GM20431 (cell line): ENCODE measurements around the gene KIAA2012.

ENCODE experiments used
- in situ Hi-C: fragments of 300-500 bp; cut with MseI, MboI; formaldehyde crosslinking; loops from one replicate; pipeline ENCODE4 v1.15.0; 2020; ENCODE audit warnings: low sequenced_read_pairs; ENCODE audit not compliant: unreplicated experiment

KIAA2012 gene

DNA sequence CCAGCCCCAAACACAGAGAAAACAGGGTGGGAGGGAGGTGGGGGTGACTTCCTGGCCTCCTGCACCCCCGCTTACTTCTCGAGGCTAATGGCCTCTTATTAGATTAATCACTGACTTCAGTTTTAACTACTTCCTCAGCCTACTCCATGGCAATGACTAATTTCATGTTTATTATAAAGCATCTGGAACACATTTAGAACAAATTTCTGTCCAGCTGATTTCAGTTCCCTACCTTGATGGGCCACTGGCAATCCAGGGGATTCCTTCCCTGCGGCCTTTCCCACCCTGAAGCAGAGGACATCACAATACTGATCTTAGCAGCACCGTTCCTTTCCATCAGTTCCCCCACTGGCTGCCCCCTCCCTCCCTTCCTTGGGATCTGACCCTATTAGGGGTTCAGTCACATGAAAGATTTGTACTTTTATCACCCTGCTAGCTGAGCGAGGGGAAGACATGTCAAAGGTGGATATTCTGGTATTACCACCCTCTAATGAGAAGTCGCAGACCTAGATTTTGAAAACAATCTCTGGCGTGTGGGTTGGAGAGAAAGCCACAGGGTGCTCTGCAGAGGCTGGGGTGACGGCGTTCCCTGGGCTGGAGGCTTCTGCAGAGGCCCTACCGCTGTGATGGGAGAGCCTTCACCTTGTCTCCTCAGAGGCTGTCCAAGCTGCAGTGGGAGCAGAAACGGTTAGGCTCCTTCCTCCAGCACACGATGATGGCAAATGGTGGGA, 67.6 kb downstream of the KIAA2012 start:
- in situ Hi-C loops: no loop called here

- in situ Hi-C loops: no loop called here
Observed at GRCh38 chr2:202141329-202141947, 68.4 kb downstream of the KIAA2012 start.

- in situ Hi-C loops: no loop called here
Observed at GRCh38 chr2:202142540-202142939, 69.5 kb downstream of the KIAA2012 start.

DNA sequence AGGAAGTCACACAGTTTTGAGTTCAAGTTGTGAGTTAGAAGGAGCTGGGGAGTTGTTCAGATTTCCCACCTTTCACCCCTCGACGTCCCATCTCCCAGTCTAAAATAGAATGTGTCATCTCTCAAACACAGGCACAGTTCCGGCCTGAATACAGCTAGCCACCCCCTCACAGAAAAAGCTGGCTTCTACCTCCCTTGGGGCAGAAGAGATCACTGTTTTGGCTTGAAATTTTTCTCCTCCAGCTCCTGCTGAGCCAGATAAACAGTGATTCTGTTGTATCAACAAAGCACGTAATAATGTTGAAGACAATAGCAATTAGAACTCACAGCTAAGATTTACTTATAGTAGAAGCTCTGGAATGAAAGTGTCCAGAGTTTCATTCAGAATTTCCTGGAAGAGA, 74.7 kb downstream of the KIAA2012 start:
- in situ Hi-C loops: no loop called here

GRCh38 chr2:202148515-202149154, 75.6 kb downstream of the KIAA2012 start:
- in situ Hi-C loops: no loop called here

GRCh38 chr2:202149155-202149762, 76.2 kb downstream of the KIAA2012 start:
- in situ Hi-C loops: no loop called here

DNA sequence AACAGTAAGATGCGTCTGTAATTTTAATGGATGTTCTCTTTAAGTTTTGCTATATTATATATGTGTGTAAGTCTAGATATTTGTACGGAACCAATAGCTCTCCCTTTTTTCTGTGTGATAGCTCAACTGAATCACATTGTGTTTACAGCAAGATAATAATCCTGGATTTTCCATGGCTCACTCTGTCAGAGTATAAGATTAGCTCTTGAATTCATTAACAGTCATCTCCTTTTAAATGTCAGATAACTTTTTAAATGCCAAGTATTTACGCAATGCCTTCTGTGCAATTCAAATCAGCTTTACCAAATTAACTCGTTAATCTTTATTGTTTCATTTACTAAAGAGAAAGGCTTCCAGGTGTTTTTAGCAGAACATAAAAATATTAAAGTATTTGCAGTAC, 76.9 kb downstream of the KIAA2012 start:
- in situ Hi-C loops: no loop called here

GRCh38 chr2:202152104-202152715, 79.2 kb downstream of the KIAA2012 start:
- in situ Hi-C loops: no loop called here

- in situ Hi-C loops: no loop called here
Observed at GRCh38 chr2:202154613-202155012, 81.6 kb downstream of the KIAA2012 start.

DNA sequence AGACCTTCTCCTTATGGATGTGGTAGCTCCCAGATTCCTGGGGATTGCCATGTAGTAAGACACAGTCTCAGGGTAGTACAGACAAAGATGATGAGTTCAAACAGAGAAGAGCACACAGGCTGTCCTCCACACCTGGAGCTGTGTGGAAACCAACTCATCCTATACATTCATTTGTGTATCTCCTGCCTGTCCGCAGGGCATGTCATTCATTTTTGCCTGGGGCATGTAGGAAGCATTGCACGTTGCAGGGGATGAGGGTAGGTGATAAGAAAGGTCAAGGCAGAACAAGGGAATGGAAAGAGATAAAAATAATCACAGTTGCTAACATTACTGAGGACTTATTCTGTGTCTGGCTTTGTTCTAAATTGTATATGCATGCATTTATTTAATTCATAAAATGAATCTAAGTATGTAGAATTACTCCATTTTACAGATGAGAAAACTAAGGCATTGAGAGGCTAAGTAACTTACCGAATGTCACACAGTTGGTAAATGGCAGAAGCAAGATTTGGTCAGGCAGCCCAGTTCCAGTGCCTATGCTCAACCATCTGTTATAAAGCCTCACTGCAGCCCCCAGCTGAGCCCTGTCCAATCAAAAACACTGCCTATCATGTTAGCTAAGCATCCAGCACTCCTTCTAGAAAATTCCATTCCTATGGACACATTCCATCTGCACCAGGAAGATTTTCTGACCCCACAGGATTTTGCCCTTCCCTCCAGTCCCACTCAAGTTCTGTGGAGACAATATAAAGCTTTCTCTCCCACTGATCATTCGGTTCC, 84.3 kb downstream of the KIAA2012 start:
- in situ Hi-C loops: no loop called here

DNA sequence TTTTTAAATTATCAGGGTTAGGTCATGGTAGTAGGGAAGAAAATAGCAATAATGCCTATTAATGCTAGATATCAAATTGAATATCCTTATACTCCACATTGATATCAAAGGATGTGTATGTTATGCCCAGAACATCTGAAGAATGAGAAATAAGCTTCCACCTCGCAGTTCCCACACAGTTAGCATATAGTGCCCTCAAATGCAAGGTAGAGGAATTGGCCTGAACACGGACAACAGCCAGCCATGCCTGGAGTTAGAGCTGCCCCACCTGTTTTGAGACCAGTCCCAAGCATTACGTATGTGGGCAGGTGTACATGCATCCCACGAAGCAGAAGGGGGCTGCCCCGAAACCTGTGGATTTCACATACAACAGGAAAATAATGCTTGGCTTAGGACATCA, 85.7 kb downstream of the KIAA2012 start:
- in situ Hi-C loops: no loop called here

DNA sequence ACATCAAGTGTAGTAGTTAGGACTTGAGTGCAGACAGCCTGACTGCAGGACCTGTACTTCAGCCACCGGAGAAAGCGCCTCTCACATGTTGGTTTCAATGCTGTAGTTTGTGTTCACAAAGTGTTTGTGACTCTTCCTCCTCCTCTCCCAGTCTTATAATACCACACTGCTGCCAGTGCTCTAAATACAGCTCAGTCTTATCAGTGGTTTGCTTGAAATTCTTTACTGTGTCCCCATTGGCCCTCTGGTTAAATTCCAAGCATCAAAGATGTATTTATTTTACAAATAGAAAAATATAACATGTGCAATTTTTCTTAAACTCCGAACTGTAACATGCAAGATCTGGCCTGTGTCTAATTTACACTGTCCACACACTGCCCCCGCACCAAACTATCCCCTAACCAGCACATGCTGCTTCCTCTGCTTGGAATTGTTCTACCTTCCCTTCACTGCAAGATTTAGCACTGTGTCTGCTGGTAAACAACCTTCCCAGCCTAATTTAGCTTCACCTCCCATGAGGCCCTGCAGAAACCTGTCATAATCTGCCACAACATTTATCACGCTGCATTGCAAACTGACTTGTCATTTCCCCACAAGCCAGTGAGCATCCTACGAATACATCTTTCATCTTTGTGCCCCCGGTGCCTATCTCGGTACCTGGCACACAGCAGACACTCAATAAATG, 88.2 kb downstream of the KIAA2012 start:
- in situ Hi-C loops: no loop called here

DNA sequence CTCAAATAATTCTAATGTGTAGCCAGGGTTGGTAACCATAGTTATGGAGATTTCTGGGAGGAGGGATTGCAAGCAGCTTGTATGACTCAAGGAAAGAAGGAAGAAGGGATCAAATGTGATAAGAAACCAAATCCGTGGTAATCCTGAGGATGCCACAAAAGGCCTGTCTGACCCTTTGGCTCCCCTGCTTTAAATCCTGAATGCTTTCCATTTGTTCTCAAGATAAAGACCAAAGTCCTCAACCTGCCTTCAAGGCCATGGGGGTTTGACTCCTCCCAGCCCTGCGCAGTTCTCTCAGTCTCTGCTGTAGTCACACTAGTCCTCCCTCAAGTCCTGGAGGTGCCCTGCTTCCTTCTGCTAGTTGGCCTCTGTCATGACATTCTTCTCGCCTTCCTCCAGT, 91.4 kb downstream of the KIAA2012 start:
- in situ Hi-C loops: no loop called here

GRCh38 chr2:202165208-202165607, 92.2 kb downstream of the KIAA2012 start:
- in situ Hi-C loops: no loop called here

GRCh38 chr2:202165945-202166344, 92.9 kb downstream of the KIAA2012 start:
- in situ Hi-C loops: no loop called here

DNA sequence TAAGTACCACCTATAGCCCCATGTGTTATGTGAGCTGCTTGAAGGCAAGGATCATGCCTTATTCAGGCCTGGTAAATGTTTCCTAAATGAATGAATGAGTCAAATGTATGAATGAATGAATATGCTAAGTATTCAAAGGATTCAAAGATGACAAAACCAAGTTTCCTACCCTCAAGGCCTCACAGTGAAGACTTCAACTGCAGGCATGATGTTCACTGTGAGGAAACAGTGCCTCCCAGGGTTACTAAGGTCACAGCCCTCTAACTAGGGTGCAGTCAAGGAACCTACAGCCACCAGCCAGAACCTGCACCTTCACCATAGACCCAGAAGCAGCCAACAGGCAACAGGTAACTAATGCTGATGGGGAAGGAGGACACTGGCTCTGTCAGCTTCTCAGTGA, 96.1 kb downstream of the KIAA2012 start:
- in situ Hi-C loops: no loop called here

- in situ Hi-C loops: no loop called here
Observed at GRCh38 chr2:202169832-202170424, 96.9 kb downstream of the KIAA2012 start.

GRCh38 chr2:202171241-202171825, 98.3 kb downstream of the KIAA2012 start:
- in situ Hi-C loops: no loop called here
